ENCODE data around the gene PPP1R3G.
"Not testable (repeated sequence)": the region's sequence is repeated elsewhere in the genome, so short reads cannot be mapped to it uniquely, and the experiment has no call there.

PPP1R3G gene

GRCh38 chr6:5084781-5085647 is at the start of gene PPP1R3G:
PPP1R3G (plus strand) TSS chr6:5085341; CDS start chr6:5085486, 145 bp downstream.
- peak; percentile 23 for DNase-seq

- DNase-seq: no peak
These were observed 48.9 kb upstream of the PPP1R3G start for GRCh38 chr6:5036269-5036668.

GRCh38 chr6:5041955-5042354 is 43.2 kb upstream of the PPP1R3G start:
- no peak for DNase-seq

GRCh38 chr6:5042436-5042835 is 42.7 kb upstream of the PPP1R3G start:
- DNase-seq: no peak

- DNase-seq: no peak
These were observed 40.3 kb upstream of the PPP1R3G start for GRCh38 chr6:5044866-5045265.

GRCh38 chr6:5045416-5045815 is 39.7 kb upstream of the PPP1R3G start:
- DNase-seq: no peak

GRCh38 chr6:5046430-5046829 is 38.7 kb upstream of the PPP1R3G start:
- DNase-seq: no peak

- no peak for DNase-seq
These were observed 35.1 kb upstream of the PPP1R3G start for GRCh38 chr6:5050009-5050408.

- DNase-seq: no peak
These were observed 33.7 kb upstream of the PPP1R3G start for GRCh38 chr6:5051394-5051793.

GRCh38 chr6:5053038-5053437 is 32.1 kb upstream of the PPP1R3G start:
- peak; percentile 10 for DNase-seq

GRCh38 chr6:5053864-5054244 is 31.3 kb upstream of the PPP1R3G start:
- no peak for DNase-seq

- DNase-seq: no peak
These were observed 30.8 kb upstream of the PPP1R3G start for GRCh38 chr6:5054245-5054873.

GRCh38 chr6:5055118-5055517 is 30.0 kb upstream of the PPP1R3G start:
- DNase-seq: no peak

GRCh38 chr6:5058254-5058653 is 26.9 kb upstream of the PPP1R3G start:
- no peak for DNase-seq

GRCh38 chr6:5059036-5059896 is 25.9 kb upstream of the PPP1R3G start:
- DNase-seq: no peak

GRCh38 chr6:5060439-5060838 is 24.7 kb upstream of the PPP1R3G start:
- not testable (repeated sequence) for DNase-seq

GRCh38 chr6:5061152-5061551 is 24.0 kb upstream of the PPP1R3G start:
- no peak for DNase-seq

- DNase-seq: no peak
These were observed 21.5 kb upstream of the PPP1R3G start for GRCh38 chr6:5063617-5064016.

- DNase-seq: no peak
These were observed 18.6 kb upstream of the PPP1R3G start for GRCh38 chr6:5066456-5067093.

GRCh38 chr6:5067305-5067704 is 17.8 kb upstream of the PPP1R3G start:
- DNase-seq: no peak

- no peak for DNase-seq
These were observed 16.9 kb upstream of the PPP1R3G start for GRCh38 chr6:5068153-5068751.

- no peak for DNase-seq
These were observed 13.9 kb upstream of the PPP1R3G start for GRCh38 chr6:5071216-5071615.

GRCh38 chr6:5072440-5072839 is 12.7 kb upstream of the PPP1R3G start:
- DNase-seq: no peak

Measured in NCI-H226 (cell line).